Activated CD8-positive, alpha-beta memory T cell treated with anti-CD3 and anti-CD28 coated beads for 4 hours (primary cell): ENCODE data around the gene LTBP2.
A peak's percentile ranks its signal among the peaks of the same experiment; 100 is the strongest.

Experiments
- DNase-seq, 2 donors: peaks; one replicate each; pipeline ENCODE4 v3.0.0-alpha.2; 2020; ENCODE audit warnings: low read depth in 2 of 2

The LTBP2 gene

DNA sequence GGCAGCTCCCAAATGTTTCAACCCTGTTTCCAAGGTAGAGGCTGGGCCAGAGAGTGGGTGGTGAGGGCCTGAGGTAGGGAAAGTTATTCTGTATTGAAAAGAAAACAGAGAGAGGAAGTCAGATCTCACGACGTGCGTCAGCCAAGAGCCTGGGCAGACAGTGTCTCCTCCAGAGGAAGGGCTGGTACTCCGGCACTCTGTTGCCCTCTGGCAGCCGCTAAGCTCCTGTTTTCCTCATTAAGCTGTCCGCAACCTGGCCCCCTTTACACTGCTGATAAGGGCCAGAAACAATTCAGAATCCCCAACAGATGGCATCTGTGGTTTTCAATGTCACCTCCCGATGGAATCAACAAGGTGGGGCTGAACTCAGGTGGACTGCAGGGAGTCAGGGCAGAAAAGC is 26.0 kb upstream of the LTBP2 start:
- no peak for DNase-seq

DNA sequence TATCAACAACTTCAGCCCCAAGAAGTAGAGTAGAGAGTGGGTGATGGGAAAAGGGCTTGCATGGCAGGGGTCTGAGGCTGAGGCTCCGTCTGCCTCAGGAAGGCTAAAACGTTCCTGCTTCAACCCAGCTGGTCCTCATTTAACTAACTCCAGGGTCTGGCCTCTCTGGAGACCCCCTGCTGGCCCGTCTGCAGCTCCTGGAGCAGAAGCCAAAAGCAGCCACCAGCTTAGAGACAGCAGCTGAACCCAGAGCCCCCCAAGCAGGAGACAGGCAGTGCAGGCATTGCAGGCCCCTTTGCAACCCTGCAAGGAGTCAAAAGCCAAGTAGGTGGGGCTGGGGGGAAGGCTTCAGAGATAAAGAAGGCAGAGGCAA is 25.1 kb upstream of the LTBP2 start:
- no peak for DNase-seq

DNA sequence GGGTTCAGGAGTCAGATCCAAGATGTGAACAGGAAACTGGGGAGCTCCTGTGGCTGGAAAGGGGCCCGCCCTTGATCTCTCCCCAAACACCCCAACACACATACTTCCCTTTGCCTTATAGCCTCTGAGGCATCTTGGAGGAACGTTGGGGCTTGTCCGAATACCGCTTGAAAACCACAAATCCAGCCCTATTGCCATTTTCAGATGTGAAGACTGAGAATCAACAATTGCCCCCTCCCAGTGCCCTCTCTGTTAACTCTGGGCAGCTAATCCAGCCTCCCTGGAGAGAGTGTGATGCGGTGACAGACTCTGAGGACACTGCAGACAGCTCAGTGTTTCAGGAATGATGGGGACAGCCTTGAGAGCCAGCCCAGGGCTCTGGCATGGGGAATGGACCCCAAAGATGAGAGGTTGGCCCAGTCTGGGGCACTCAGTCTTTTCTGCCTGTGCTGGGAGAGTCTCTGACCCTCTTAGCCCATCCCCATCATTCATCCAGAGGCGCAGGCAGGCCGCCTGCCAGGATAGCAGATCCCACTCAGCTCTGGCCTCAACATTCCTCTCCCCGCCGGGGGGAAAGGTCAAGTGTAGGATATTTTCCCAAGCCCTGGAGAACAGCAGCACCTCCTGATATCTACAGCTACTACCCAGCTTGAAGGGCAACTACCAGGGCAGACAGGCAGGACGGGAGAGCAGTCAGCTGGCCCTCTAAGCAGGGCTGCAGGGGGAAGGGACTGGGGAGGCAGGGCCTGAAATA is 24.6 kb upstream of the LTBP2 start:
- DNase-seq: no peak

DNA sequence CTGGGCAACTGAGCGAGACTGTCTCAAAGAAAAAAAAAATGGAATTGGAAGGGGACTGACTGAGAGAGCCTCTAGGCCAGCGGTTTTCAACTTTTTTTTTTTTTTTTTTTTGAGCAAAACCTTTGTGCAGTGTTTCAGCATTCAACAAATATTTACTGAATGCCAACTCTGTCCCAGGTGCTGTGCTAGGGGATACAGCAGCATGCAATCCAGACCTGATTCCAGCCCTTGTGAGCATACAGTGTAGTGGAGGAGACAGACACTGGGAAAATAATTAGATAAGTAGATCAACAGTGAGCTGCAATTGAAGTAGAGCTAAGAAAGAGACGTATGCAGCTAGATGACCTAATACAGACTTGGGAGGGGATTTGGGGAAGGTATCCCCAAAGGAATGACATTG is 23.8 kb upstream of the LTBP2 start:
- no peak for DNase-seq

DNA sequence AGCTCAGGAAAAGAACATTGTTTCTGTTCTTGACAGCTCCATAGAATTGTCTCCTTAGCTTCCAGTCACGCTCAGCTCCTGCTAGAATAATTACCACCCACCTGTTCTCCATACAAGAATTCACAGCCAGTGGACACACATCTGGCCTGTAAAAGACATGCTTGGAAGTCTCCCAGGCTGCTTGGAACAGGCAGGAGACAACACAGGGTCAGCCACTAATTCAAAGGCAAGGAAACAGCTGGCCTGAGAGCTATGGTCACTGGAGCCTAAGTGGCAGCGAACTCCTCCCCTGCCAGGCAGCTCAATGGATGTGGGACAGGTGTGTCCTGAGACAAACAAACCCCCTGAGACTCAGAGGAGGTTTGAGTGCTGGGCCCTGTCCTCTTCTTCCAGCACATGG is 22.9 kb upstream of the LTBP2 start:
- DNase-seq: no peak

DNA sequence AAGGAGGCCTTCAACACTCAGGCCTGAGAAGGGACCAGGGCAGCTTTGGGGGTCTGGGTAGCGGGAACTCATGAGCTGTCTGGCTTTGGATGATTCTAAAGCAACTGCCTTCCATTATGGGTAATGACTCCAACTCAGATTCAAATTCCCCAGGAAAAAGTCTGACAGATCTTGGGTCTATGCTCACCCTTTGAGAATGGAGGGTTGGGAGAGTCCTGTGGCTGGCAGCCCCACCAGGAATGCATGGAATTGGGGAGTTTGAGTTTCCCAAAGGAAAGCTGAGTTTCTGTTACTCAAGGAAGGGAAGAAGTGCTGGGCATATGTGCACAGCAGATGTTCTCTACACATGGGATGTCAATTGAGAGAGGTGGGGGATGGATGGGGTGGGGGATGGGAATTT is 22.4 kb upstream of the LTBP2 start:
- DNase-seq: no peak

DNA sequence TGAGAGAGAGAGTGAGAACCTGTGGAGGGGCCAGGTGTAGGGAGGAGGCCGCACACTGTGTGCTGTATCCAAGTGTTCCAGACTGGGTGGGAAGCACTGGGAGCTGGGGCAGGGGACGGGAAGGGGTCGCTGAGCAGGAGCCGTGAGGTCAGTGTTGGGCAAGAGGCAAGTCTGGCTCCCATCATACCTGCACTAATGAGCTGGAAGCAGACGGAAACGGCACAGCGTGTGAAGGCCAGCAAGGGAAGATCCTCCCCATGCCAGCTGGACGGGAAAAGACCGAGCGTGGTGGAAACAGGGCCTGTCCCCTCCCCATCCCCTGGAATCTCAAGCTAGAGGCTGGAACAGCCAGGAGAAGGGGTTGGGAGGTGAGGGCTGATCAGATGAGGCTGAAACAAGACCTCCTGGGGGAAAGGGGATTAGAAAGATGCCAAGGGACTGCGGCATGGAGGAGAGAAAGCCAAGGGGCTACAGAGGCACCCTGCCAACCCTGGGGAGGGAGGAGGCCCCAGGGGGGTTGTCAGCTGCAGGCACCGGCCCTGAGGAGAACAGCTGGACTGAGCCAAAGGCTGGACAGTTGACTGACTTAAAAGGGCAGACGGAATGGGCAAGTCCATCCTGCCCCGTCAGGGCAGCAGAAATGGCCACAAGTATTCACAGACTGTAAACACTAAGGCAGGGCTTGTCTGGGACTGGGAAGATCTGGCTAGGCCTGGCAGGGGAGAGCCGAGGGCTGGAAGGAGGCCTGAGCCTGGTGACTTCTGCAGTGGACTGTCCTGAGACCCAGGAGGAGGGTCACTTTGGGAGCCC is 19.0 kb upstream of the LTBP2 start:
- DNase-seq: no peak

DNA sequence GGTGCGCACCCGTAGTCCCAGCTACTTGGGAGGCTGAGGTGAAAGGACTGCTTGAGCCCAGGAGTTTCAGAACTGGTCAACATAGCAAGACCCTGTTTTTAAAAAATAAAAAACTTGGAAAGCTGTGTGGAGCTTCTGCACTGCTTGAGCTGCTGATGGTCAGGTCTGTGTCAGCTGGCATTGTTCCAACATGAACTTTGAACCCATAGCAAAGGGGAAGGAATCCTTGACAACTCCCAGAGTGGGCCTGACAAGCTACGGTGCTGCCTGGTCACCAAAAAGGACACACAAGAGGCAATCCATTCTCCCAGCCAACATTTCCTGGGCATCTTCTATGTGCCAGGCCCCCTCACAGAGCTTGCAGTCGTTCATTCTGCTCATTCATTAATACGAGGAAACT is 16.4 kb upstream of the LTBP2 start:
- DNase-seq: no peak

DNA sequence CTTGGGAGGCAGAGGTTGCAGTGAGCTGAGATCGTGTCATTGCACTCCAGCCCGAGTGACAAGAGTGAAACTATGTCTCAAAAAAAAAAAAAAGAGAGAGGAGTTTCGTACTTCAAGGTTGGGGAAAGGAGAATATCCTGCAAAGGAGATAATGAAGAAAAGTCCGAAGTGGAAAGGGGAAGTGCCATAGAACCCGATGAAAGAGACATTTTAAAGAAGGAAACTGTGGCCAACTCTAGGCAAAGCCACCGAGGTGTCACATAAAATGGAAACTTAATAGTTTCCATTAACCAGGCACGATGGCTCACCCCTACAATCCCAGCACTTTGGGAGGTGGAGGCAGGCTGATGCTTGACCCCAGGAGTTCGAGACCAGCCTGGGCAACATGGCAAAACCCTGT is 15.0 kb upstream of the LTBP2 start:
- no peak for DNase-seq

DNA sequence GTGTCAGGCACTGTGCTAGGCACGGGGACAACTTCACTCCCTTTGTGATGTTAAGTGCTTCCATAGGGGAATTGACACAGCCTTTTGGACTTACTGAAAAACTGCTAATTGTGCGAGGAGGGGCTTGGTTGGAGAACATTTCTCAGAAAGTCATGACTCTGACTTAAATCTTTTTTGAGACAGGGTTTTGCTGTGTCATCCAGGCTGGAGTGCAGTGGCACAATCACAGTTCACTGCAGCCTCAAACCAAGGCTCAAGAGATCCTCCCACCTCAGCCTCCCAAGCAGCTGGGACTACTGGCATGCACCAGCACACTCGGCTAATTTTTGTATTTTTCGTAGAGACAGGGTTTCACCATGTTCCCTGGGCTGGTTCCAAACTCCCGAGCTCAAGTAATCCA is 10.2 kb upstream of the LTBP2 start:
- no peak for DNase-seq

DNA sequence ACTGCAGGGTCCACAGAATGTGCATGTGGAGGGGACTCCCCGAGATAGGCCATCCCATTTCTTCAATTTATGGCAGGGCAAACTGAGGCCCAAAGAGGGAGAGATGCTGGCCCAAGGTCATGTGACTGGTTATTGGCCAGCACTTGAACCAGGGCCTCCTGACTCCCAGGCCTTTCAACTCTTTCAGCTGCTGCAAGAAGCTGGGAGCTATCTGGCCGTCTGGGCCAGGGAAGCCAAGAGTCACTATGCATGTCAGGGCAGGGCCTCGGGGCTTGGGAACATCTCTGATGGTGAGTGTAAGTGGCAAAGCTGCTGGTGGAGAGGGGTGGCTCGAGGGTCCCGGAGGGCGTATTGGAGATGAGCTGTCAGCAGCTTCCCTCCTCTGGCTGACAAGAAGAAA is 9.5 kb upstream of the LTBP2 start:
- no peak for DNase-seq

DNA sequence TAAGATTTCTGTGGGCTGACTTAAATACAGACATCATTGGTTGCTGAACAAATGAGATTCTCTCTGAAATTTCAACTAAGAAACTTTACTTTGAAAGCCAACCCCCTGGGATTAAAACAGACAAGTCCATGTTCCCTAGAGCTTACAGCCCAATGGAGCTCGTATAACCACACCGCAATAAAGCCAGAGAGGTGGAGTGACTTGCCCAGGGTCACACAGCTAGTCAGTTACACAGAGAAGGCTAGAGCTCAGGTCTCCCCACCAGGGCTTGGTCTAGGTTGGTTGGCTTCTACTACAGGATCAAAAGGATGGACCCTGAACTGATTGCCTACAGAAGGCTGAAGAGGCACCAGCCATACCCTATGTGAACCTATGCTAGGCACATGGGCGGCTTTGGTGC is 8.9 kb upstream of the LTBP2 start:
- DNase-seq: no peak

DNA sequence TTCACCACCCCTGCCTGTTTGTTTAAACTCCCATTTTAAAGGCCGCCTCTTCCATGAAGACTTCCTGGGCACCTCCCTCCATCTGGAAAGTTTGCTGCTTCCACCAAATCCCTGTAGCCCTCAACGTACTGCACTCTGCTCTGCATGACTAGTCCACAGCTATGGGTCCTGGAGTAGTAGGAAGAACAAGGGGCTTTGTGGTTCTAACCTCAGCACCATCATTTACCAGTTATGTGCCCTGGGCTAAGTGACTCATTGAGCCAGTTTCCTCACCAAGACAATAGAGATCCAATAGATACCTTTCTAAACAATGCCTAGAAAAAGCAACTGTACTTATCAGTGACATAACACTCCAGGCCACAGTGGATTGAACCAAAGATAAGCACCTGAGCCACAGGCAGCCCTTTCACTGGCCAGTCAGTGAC is 8.5 kb upstream of the LTBP2 start:
- DNase-seq: no peak

DNA sequence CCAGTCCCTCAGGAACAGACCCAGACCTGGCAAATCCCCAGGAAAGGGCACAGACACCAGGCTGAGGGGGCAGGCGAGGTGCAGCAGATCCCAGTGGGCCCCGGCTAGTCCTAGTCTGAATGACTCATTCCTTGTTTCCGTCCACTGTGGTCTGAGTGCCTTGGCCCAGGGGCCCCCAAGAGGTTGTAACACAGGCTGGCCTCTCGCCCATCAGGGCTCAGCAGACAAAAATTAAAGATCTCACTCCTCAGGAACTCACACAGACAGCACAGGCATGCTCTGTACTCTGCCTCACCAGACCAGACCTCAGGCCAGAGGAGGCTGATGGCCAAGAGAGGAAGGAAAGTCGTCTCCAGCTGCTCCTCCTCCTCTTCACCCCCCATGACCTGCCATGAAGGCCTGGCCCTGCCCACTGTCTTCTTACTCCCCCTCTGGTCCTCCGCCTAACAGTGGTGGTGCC is 7.7 kb upstream of the LTBP2 start:
- DNase-seq: no peak

DNA sequence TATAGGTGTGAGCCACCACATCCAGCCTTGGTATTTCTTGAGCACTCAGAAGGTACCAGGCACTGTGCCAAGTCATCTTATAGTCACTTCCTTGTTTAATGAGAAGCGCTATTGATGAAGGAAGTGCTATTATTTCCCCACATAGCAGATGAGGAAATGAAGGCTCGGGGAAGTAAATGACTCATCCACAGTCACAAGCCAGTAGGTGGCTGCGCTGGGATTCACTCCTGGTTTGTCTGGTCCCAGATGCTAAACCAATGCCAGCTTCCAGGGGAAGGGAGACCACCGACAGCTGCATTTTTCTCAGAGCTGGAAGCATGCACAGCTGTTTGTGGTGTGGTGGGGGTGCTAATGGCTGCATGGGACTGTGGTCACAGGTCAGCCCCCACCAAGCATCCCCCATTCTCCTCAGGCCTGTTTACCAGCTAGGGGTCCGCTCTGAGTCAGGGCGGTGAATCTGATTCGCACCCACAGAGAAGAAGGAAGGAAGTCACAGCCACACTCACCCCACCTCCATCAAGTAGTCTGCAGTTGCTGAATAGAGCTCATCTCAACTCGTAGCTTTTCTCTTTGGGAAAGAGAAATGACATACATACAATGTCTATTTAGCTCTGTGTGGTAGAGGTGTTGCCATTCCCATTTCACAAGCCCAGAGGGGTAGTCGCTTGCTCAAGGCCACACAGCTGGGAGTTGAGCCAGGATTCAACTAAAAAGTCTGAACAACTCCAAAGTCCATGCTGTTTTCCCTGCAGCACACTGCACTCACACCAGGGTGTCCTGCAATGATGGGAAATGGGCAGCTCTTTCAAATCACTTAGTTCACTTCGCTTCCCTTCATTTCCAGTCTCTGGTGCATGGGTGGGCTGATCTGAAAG is 6.3 kb upstream of the LTBP2 start:
- peak; percentile 51 to 59 for DNase-seq

DNA sequence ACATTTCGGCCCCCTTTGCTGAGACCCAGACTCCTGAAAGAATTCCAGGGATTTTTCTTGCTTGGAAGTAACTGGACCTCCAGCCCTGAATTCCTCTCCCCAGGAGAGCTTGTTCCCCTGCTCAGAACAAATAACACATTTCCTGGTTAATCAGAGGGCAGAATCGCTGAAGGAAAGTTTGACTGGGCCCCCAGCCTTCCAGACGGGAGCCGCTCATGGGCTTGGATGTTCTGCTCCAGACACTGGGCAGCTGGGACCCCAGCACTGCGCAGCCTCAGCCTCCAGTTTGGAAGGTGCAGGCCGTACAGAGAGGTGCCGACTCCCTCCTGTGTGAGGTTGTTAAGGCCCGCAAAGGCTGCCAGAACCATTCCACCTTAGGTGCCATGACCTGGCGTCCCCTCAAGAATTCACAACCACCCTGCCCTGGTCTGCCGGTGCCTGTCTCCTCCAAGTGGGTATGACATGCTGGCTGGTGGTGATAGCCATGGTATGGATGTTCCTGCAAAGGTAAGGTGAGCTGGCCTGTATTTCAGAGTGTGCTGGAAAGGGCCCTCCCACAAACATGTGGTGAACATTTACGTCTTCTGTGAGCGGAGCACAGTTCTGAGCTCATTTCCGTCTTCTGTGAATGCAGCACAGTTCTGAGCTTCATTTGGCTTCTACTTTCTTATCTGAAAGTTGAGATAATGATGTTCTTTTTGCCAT is 5.1 kb upstream of the LTBP2 start:
- DNase-seq: no peak

DNA sequence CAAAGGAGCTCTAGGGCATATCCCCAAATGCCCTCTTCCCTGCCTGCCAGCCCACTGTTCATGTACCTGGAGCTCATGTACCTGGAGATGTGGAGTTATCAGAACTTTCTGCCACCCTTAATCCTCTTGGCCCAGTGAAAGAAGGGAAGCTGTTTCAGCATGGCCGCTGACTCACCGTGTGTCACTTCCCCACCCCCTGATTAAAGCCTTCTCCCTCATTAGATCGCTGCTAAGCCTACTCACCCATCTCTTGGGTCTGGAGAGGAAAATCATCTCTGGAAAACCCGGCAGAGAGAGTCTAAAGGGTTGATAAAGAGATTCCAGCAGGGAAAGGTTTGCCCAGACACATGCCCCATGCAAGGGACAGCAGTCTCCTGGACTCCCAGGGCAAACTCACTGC is 4.5 kb upstream of the LTBP2 start:
- DNase-seq: no peak

DNA sequence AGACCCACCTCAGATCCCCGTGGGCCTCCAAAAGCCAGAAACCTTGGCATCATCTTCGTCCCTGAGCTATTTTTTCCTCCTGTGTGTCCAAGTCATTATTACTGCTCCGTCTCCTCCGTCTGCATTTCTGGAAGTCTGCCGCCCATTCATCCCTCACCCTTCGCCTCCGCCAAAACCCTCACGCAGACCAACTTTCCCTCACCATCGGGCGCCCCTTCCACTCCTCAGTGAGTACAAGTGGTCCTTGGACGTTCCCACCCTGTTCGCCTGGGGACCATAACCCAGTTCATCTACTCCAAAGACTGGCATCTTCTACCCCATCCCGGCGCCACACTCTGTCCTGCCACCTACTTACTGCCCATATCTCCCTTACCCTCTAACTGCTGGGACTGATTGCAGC is 3.7 kb upstream of the LTBP2 start:
- no peak for DNase-seq

DNA sequence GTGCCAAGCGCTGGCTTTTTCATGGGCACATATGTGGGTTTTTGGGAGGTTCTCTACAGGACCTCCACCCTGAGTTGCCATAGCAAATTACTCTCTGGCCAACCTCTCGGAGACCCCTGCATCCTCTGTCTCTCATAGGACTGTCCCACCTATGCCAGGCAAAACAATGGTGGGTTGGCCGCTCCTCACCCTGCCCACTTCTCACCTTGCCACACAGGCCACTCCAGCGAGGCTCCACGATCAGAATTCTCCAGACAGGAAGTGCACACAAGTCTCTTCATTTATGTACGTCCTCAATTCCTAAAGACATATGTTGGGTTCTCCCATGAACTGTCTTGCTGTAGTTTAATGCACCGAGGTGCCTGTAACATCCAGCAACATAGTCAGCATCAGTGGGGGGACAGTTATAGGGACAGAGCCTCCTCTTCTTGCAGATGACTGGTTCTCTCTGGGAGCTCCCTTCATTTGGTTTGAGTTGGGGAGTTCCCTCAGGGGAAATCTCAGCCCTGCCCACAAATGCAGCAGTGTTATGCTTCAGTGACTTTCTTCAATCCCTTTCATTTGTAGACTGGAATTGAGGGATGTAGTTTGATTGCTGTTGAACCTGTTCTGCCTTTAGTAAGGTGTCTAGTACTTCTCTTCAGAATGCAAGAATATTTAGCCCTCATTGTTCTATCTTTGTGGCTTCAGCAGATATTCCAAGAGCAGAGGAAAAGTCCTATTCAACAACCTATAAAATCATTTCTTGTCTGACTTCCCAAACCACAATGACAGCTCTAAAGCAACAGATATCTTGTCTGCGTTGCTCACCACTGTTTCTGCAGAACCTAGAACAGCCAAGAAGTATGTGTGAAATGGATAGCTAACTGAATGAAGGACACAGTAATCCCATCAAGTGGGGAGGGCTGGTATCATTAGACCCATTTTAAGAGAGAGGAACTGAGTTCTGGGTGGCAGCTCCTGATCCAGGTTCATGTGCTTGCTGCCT is 2.8 kb upstream of the LTBP2 start:
- DNase-seq: no peak

DNA sequence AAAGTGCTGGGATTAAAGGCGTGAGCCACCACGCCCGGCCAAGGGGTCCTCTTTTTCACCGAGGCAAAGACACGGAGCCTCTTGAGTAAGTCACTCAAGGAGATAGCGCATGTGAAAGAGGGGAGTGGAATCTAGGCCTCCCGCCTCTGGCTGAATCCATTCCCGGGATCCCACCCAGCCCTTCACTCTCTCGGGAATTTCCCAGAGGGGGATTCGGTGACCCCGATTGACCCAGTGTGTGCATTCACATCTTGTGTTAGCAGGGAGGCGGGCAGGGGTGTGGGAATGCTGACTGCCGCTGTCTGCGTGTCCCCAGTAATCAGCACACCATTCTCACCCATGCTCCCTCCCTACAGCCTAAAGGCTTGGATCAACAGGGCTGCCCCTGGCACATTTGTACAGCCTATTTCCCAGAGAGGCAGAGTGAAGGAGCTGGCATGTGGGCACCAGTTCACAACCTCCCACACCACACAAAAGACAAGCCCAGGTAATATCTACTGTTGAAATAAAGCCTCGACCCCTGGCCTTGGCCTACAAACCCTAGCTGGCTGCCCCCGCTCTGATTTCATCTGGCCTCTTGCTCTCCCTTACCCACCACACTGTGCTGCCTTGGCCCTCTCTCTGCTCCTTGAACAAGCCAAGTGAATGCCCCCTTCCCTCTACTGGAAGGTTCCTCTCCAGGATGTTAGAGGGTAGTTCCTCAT is 1.3 kb upstream of the LTBP2 start:
- DNase-seq: no peak
